GM12892 (cell line): ENCODE measurements around the gene OSBPL3.

Source experiments
- POLR2A ChIP-seq: IDR thresholded peaks from 2 replicates; pipeline ENCODE4 v1.6.1; 2011; ENCODE audit warnings: low read depth, low read length, control low read depth
- TAF1 ChIP-seq: IDR thresholded peaks from 2 replicates; pipeline ENCODE4 v1.6.1; 2011; ENCODE audit warnings: low read depth, mild to moderate bottlenecking, control low read depth, low read length, borderline replicate concordance

DNA sequence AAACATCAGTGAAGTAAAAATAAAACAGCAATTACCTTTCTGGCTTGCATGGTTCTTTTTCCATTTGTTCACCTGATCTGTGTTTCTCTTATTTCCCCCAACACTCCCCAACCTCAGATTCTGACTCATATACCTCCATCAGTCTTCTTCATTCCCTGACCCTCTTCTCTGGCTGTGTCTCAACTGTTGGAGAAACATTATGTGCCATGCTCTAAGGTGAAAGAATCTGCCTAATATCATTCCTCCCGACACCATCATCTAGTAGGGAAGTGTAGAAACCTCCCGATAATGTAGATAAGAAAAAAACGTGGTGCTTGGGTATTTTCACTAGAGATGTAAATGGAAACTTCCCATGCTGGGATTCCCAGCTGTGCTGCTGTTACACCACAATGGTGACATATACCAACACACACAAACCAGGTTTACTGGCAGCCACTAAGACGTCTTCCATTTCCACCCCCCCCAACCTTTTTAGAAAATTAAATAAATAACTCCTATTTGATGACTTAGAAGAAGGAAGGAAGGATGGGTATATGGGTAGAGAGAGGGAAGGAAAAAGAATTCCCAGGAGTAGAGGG, 63.4 kb downstream of the OSBPL3 start:
- TF ChIP-seq POLR2A: no peak
- no peak for TF ChIP-seq TAF1
